Regular cardiac myocyte (primary cell): ENCODE measurements around the gene MMS19. TPM values are rescaled to one million over a fixed set of nuclear protein-coding genes. Genes with fewer than 3 reads are reported as not detected.

Experiments used
- total RNA-seq: library from RNA; depleted of rRNA; stranded (reverse); fragments of >200 nt; gene quantifications from 2 replicates; pipeline ENCODE4 v1.2.3, GENCODE V29; 2014

Gene MMS19, protein sequence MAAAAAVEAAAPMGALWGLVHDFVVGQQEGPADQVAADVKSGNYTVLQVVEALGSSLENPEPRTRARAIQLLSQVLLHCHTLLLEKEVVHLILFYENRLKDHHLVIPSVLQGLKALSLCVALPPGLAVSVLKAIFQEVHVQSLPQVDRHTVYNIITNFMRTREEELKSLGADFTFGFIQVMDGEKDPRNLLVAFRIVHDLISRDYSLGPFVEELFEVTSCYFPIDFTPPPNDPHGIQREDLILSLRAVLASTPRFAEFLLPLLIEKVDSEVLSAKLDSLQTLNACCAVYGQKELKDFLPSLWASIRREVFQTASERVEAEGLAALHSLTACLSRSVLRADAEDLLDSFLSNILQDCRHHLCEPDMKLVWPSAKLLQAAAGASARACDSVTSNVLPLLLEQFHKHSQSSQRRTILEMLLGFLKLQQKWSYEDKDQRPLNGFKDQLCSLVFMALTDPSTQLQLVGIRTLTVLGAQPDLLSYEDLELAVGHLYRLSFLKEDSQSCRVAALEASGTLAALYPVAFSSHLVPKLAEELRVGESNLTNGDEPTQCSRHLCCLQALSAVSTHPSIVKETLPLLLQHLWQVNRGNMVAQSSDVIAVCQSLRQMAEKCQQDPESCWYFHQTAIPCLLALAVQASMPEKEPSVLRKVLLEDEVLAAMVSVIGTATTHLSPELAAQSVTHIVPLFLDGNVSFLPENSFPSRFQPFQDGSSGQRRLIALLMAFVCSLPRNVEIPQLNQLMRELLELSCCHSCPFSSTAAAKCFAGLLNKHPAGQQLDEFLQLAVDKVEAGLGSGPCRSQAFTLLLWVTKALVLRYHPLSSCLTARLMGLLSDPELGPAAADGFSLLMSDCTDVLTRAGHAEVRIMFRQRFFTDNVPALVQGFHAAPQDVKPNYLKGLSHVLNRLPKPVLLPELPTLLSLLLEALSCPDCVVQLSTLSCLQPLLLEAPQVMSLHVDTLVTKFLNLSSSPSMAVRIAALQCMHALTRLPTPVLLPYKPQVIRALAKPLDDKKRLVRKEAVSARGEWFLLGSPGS
- 64.6 and 77.5 TPM in 2 replicates for total RNA-seq

GRCh38 chr10:97498076-97498840 is at the start of gene MMS19:
Gene MMS19 (minus strand): TSS chr10:97498422. CDS start chr10:97498384, 38 bp downstream.

GRCh38 chr10:97498841-97499560 is 779 bp upstream of the MMS19 start, which contains the start of gene UBTD1:
Gene UBTD1 (plus strand): TSS chr10:97498924. CDS start chr10:97499204, 280 bp downstream.

GRCh38 chr10:97445722-97446639 is 52.2 kb downstream of the MMS19 start, which contains the start of the genes EXOSC1 and ZDHHC16:
Gene EXOSC1 (minus strand): TSS chr10:97446006. CDS start chr10:97445985, 21 bp downstream.
Gene ZDHHC16 (plus strand): TSS chr10:97446175. CDS start chr10:97451676, 5,501 bp downstream.

DNA sequence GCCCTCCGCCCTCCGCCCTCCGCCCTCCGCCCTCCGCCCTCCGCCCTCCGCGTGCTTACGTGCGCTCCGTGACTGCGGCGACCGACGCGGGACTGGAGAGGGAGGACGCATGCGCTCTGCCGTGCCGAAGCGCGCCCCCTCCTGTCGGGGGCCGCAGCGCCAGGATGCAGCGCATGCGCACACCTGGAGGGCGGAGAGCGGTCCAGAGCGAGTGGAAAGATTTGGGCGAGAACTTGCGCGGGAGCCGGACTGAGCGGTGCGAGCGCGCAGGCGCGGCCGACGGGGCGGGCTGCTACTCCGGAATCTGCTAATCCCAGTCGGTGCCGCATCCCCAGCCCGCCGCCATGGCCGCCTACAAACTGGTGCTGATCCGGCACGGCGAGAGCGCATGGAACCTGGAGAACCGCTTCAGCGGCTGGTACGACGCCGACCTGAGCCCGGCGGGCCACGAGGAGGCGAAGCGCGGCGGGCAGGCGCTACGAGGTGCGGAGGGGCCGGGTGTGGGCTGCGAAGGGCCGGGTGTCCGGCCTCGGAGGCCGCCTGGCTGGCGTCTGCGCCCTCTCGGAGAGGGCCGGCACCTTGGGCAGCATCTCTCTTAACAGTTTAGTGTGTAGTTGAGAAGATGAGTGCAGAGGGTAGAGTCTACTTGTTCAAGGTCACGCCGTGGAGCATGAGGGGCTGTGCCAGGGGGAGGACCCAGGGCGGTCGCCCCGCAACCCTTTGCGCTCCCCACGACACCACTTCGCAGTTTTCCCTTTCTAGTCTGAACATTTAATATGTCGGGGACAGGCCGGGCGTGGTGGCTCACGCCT is 72.1 kb downstream of the MMS19 start, which contains the start of gene PGAM1:
Gene PGAM1 (plus strand): TSS at position 228 of the 812 bp plus-strand sequence. CDS start 117 bp downstream, at position 345.

Other genes starting within 250 kb of the MMS19 start
- gene ARHGAP19, start 205.8 kb downstream of the MMS19 start, total RNA-seq: 5.6 and 12.1 TPM in 2 replicates
- gene FRAT1, start 179.2 kb downstream of the MMS19 start, total RNA-seq: 0.96 and 1.7 TPM in 2 replicates
- 6.1 and 6.2 TPM in 2 replicates for gene FRAT2, start 163.7 kb downstream of the MMS19 start, total RNA-seq
- gene RRP12, start 97.1 kb downstream of the MMS19 start, total RNA-seq: 14.7 and 38.3 TPM in 2 replicates
- 489 and 612 TPM in 2 replicates for gene PGAM1, start 72.2 kb downstream of the MMS19 start, total RNA-seq
- 36.1 and 39.3 TPM in 2 replicates for gene EXOSC1, start 52.4 kb downstream of the MMS19 start, total RNA-seq
- 36.6 and 80.9 TPM in 2 replicates for gene ZDHHC16, start 52.2 kb downstream of the MMS19 start, total RNA-seq
- 16.9 and 31.4 TPM in 2 replicates for gene UBTD1, start 502 bp upstream of the MMS19 start, total RNA-seq
- 0.85 and 2.5 TPM in 2 replicates for gene ANKRD2, start 74.4 kb upstream of the MMS19 start, total RNA-seq
- 0.56 and 0.58 TPM in 2 replicates for gene HOGA1, start 86.0 kb upstream of the MMS19 start, total RNA-seq
- 0.19 TPM in 1 of 2 replicates, not detected in the other for gene C10orf62, start 91.3 kb upstream of the MMS19 start, total RNA-seq
- gene MORN4, start 135.1 kb upstream of the MMS19 start, total RNA-seq: 3.7 and 5.8 TPM in 2 replicates
- 20.1 and 21.4 TPM in 2 replicates for gene PI4K2A, start 142.2 kb upstream of the MMS19 start, total RNA-seq
- 15.3 and 27.6 TPM in 2 replicates for gene AVPI1, start 188.8 kb upstream of the MMS19 start, total RNA-seq
- gene MARVELD1, start 215.3 kb upstream of the MMS19 start, total RNA-seq: 15.5 and 22.8 TPM in 2 replicates
- gene ZFYVE27, start 238.7 kb upstream of the MMS19 start, total RNA-seq: 21.3 and 29.6 TPM in 2 replicates